ENCODE measurements around the gene OTUD3.

Gene OTUD3

GRCh38 chr1:19892628-19893168 is 10.5 kb downstream of the OTUD3 start:
- Histone ChIP-seq H3K9me3 (ENCODE audit: control insufficient read depth, insufficient read depth, low read length) (no peaks in the 10 kb centered on the region), H3K9me2 (replicated peaks; ENCODE audit: control insufficient read depth, low read length) (no peaks in the 10 kb centered on the region), H3K4me1 (ENCODE audit: control insufficient read depth, low read length) (no peaks in the 10 kb centered on the region), H3K36me3 (ENCODE audit: control insufficient read depth, low read length) (peaks cover 61% of the 10 kb centered on the region), H3K4me3 (ENCODE audit: low read length) (no peak overlapping the region), H3K79me2 (ENCODE audit: control insufficient read depth, low read length) (peaks cover 28% of the 10 kb centered on the region), H3F3A (ENCODE audit: control insufficient read depth, insufficient read depth) (no peaks in the 10 kb centered on the region), H4K20me1 (ENCODE audit: control insufficient read depth, insufficient read depth, low read depth, low read length) (peaks cover 3% of the 10 kb centered on the region; the same call in 1 of the 2 replicates), H3K4me2 (ENCODE audit: low read length) (no peak overlapping the region), H3K27ac (ENCODE audit: low read depth, low read length) (no peak overlapping the region), H3K27me3 (ENCODE audit: control insufficient read depth, low read length) (no peaks in the 10 kb centered on the region)
- TF ChIP-seq CTCF (IDR thresholded peaks at IDR 0.05; ENCODE audit: low read depth, low read length, poor library complexity, severe bottlenecking) (no peak), EZH2phosphoT487 (IDR thresholded peaks at IDR 0.05; ENCODE audit: borderline replicate concordance, low read length) (no peak)

- H3K9me2 ChIP-seq (replicated peaks; ENCODE audit: control insufficient read depth, low read length): no peaks in the 10 kb centered on the region
- H3K27ac ChIP-seq (ENCODE audit: low read depth, low read length): no peak overlapping the region
- H3K4me3 ChIP-seq (ENCODE audit: low read length): no peak overlapping the region
- H3K27me3 ChIP-seq (ENCODE audit: control insufficient read depth, low read length): no peaks in the 10 kb centered on the region
- peaks cover 62% of the 10 kb centered on the region for H3K36me3 ChIP-seq (ENCODE audit: control insufficient read depth, low read length)
- H3K4me2 ChIP-seq (ENCODE audit: low read length): no peak overlapping the region
- H3K4me1 ChIP-seq (ENCODE audit: control insufficient read depth, low read length): no peaks in the 10 kb centered on the region
- H3K79me2 ChIP-seq (ENCODE audit: control insufficient read depth, low read length): peaks cover 19% of the 10 kb centered on the region
- no peak for TF ChIP-seq CTCF (IDR thresholded peaks at IDR 0.05; ENCODE audit: low read depth, low read length, poor library complexity, severe bottlenecking)
- TF ChIP-seq EZH2phosphoT487 (IDR thresholded peaks at IDR 0.05; ENCODE audit: borderline replicate concordance, low read length): no peak
- H3K9me3 ChIP-seq (ENCODE audit: control insufficient read depth, insufficient read depth, low read length): no peaks in the 10 kb centered on the region
- no peaks in the 10 kb centered on the region for H3F3A ChIP-seq (ENCODE audit: control insufficient read depth, insufficient read depth)
- peaks cover under 1% of the 10 kb centered on the region; the same call in 1 of the 2 replicates for H4K20me1 ChIP-seq (ENCODE audit: control insufficient read depth, insufficient read depth, low read depth, low read length)
These were observed 11.5 kb downstream of the OTUD3 start for GRCh38 chr1:19893687-19894086.

- no peaks in the 10 kb centered on the region for H3K4me1 ChIP-seq (ENCODE audit: control insufficient read depth, low read length)
- H3K4me3 ChIP-seq (ENCODE audit: low read length): no peak overlapping the region
- H3K36me3 ChIP-seq (ENCODE audit: control insufficient read depth, low read length): peaks cover 67% of the 10 kb centered on the region
- H4K20me1 ChIP-seq (ENCODE audit: control insufficient read depth, insufficient read depth, low read depth, low read length): no peaks in the 10 kb centered on the region; the same call in 1 of the 2 replicates
- no peaks in the 10 kb centered on the region for H3K27me3 ChIP-seq (ENCODE audit: control insufficient read depth, low read length)
- H3F3A ChIP-seq (ENCODE audit: control insufficient read depth, insufficient read depth): no peaks in the 10 kb centered on the region
- no peaks in the 10 kb centered on the region for H3K9me3 ChIP-seq (ENCODE audit: control insufficient read depth, insufficient read depth, low read length)
- no peak for TF ChIP-seq EZH2phosphoT487 (IDR thresholded peaks at IDR 0.05; ENCODE audit: borderline replicate concordance, low read length)
- no peak for TF ChIP-seq CTCF (IDR thresholded peaks at IDR 0.05; ENCODE audit: low read depth, low read length, poor library complexity, severe bottlenecking)
- no peak overlapping the region for H3K4me2 ChIP-seq (ENCODE audit: low read length)
- no peak overlapping the region for H3K27ac ChIP-seq (ENCODE audit: low read depth, low read length)
- H3K79me2 ChIP-seq (ENCODE audit: control insufficient read depth, low read length): peaks cover 14% of the 10 kb centered on the region
- no peaks in the 10 kb centered on the region for H3K9me2 ChIP-seq (replicated peaks; ENCODE audit: control insufficient read depth, low read length)
These were observed 12.0 kb downstream of the OTUD3 start for GRCh38 chr1:19894218-19894617.
